Measurements from ENCODE around the gene KIAA1671. TPM values are rescaled to one million over a fixed set of nuclear protein-coding genes. Genes with fewer than 3 reads are reported as not detected.

The KIAA1671 gene
- total RNA-seq, 1 experiment from 2014 or later, result 18.6 TPM

DNA sequence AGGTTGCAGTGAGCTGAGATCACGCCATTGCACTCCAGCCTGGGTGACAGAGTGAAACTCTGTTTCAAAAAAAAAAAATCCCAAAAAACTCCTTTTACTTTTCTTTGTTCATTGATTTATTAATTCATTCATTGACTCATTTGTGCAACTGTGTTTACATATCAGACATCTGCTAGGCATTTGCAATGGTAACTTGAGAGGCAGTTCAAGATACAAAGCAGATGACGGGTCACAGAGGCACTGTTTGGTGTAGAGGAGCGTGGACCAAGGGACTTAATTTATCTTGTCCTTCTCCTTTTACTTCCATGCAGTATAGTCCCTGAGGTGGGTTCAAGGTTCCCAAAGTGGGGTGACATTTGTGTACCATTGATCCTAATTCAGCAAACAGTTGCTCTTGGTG is 71.4 kb downstream of the KIAA1671 start:
- POLR2A ChIA-PET (ENCODE audit: unreplicated experiment), result no interaction called here
- ATAC-seq, result no peak
- no TSS peak for BruUV-seq (replicated peaks)

DNA sequence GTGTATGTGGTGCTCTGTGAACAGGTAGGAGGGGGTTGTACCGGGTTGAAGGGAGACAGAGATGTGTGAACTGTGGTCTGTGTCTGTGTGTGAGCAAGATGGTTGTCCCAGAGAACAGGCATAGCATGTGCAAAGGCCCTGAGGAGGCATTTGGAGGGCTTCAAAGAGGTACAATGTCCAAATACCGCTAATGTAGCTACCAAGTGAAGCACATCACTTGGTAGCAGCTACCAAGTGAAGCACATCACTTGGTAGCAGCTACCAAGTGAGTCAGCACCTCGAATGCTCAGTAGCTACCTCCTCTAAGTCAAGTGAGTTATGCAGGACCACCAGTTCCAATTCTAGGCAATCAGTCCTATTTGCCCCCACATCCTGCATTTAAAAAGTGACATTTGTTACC is 72.4 kb downstream of the KIAA1671 start:
- no peak overlapping the region for H3K9ac ChIP-seq (ENCODE audit: low read length)
- intact Hi-C loops (cut with micrococcal nuclease), result loop anchor here (5.0 kb wide), 2 partner anchors 33 to 73 kb away; partner anchors contain the start of gene KIAA1671
- H3K27ac ChIP-seq (ENCODE audit: low read length), result no peak overlapping the region
- H3K4me2 ChIP-seq (ENCODE audit: low read length), result no peak overlapping the region
- DNase-seq (no peak), ATAC-seq (no peak)
- H2AFZ ChIP-seq (ENCODE audit: low read length), result no peak overlapping the region
- ChIA-PET CTCF (no interaction called here), POLR2A (ENCODE audit: unreplicated experiment) (no interaction called here)
- peaks cover 14% of the 10 kb centered on the region; the same call in 1 of the 2 replicates for H3K79me2 ChIP-seq (ENCODE audit: low read length)
- peaks cover 27% of the 10 kb centered on the region for H3K4me1 ChIP-seq (ENCODE audit: insufficient read depth, low read length)
- H3K4me3 ChIP-seq (ENCODE audit: low read length), result no peak overlapping the region
- H3K9me2 ChIP-seq (replicated peaks; ENCODE audit: low read length), result no peaks in the 10 kb centered on the region
- TF ChIP-seq EZH2 (IDR thresholded peaks at IDR 0.05; ENCODE audit: low read length, unreplicated experiment) (no peak), EZH2phosphoT487 (IDR thresholded peaks at IDR 0.05; ENCODE audit: borderline replicate concordance, low read length) (no peak)
- TF ChIP-seq, protein P1, sequence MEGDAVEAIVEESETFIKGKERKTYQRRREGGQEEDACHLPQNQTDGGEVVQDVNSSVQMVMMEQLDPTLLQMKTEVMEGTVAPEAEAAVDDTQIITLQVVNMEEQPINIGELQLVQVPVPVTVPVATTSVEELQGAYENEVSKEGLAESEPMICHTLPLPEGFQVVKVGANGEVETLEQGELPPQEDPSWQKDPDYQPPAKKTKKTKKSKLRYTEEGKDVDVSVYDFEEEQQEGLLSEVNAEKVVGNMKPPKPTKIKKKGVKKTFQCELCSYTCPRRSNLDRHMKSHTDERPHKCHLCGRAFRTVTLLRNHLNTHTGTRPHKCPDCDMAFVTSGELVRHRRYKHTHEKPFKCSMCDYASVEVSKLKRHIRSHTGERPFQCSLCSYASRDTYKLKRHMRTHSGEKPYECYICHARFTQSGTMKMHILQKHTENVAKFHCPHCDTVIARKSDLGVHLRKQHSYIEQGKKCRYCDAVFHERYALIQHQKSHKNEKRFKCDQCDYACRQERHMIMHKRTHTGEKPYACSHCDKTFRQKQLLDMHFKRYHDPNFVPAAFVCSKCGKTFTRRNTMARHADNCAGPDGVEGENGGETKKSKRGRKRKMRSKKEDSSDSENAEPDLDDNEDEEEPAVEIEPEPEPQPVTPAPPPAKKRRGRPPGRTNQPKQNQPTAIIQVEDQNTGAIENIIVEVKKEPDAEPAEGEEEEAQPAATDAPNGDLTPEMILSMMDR (conservative IDR thresholded peaks at IDR 0.05; ENCODE audit: low read depth, low read length), result no peak
- H4K20me1 ChIP-seq (ENCODE audit: low read length), result no peaks in the 10 kb centered on the region
- BruUV-seq (replicated peaks), result no TSS peak
- no peaks in the 10 kb centered on the region for H3K9me3 ChIP-seq (ENCODE audit: low read length)
- no peaks in the 10 kb centered on the region for H3F3A ChIP-seq (ENCODE audit: low read length, unreplicated experiment)
- H3K36me3 ChIP-seq (ENCODE audit: low read depth, low read length), result no peaks in the 10 kb centered on the region
- H3K27me3 ChIP-seq (ENCODE audit: low read length), result no peaks in the 10 kb centered on the region

More for the DNA sequence above, 71.4 kb downstream of the KIAA1671 start:
- Histone ChIP-seq H3K9ac (ENCODE audit: low read length) (no peak overlapping the region), H3F3A (ENCODE audit: low read length, unreplicated experiment) (no peaks in the 10 kb centered on the region), H3K27ac (ENCODE audit: low read length) (no peak overlapping the region), H3K4me1 (ENCODE audit: insufficient read depth, low read length) (peaks cover 27% of the 10 kb centered on the region), H4K20me1 (ENCODE audit: low read length) (no peaks in the 10 kb centered on the region), H3K79me2 (ENCODE audit: low read length) (peaks cover 14% of the 10 kb centered on the region; the same call in 1 of the 2 replicates), H3K9me3 (ENCODE audit: low read length) (no peaks in the 10 kb centered on the region), H3K4me3 (ENCODE audit: low read length) (no peak overlapping the region), H3K27me3 (ENCODE audit: low read length) (no peaks in the 10 kb centered on the region), H3K4me2 (ENCODE audit: low read length) (no peak overlapping the region), H3K36me3 (ENCODE audit: low read depth, low read length) (no peaks in the 10 kb centered on the region), H2AFZ (ENCODE audit: low read length) (no peak overlapping the region), H3K9me2 (replicated peaks; ENCODE audit: low read length) (no peaks in the 10 kb centered on the region)
- no peak for DNase-seq
- CTCF ChIA-PET, result no interaction called here
- TF ChIP-seq, protein P1 (conservative IDR thresholded peaks at IDR 0.05; ENCODE audit: low read depth, low read length), result no peak
- TF ChIP-seq EZH2 (IDR thresholded peaks at IDR 0.05; ENCODE audit: low read length, unreplicated experiment), result no peak
- no peak for TF ChIP-seq EZH2phosphoT487 (IDR thresholded peaks at IDR 0.05; ENCODE audit: borderline replicate concordance, low read length)
- intact Hi-C loops (cut with micrococcal nuclease), result no loop called here

DNA sequence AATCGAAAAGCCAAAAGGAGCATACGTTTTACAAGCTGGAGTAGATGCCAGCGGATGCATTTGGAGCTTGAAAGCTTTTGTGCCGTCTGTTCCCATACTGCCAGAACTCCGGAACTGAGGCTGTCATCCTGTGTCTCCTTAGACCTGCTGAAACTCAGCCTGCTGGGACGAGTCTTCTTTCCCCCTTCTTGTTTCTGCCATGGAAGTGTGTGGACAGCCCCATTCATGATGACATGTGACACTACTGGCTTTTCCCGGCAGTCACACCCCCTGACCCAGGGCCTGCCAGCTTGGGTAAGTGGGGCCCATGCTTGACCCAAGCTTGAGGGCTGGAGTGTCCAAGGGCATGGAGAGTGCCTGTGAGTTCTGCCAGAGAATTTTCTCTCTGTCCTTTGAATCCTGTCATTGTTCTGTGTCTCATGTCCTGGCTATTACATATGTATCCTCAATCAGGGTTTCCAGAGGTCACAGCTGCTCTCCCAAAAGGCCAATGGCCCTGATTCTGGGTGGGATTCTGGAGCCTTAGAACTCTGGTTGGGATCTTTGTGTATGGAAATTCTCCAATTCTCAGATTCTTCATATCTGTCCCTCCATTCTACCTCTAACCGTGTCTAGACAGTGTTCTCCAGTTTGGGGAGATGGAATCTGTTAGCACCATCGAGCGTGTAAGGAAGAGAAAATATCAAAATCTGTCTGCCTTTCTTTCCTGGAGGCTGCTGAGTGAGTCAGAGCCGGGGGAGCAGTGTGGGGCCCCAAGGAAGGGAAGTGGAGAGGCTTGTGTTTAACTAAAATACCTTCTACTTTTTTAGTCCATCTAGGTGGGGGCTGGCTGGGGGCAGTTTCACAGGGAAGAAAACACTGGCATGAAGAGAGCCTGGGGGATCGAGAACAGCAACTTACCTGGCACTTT is 73.2 kb downstream of the KIAA1671 start:
- Histone ChIP-seq H3K4me2 (ENCODE audit: low read length) (peak overlapping the region; percentile 52), H3K9me2 (replicated peaks; ENCODE audit: low read length) (no peaks in the 10 kb centered on the region), H3K27me3 (ENCODE audit: low read length) (no peaks in the 10 kb centered on the region), H4K20me1 (ENCODE audit: low read length) (no peaks in the 10 kb centered on the region), H3F3A (ENCODE audit: low read length, unreplicated experiment) (no peaks in the 10 kb centered on the region), H3K9ac (ENCODE audit: low read length) (peak overlapping the region; percentile 72), H3K36me3 (ENCODE audit: low read depth, low read length) (no peaks in the 10 kb centered on the region), H3K9me3 (ENCODE audit: low read length) (no peaks in the 10 kb centered on the region), H2AFZ (ENCODE audit: low read length) (no peak overlapping the region), H3K4me3 (ENCODE audit: low read length) (no peak overlapping the region), H3K79me2 (ENCODE audit: low read length) (peaks cover 14% of the 10 kb centered on the region; the same call in 1 of the 2 replicates), H3K4me1 (ENCODE audit: insufficient read depth, low read length) (peaks cover 27% of the 10 kb centered on the region), H3K27ac (ENCODE audit: low read length) (peak overlapping the region; percentile 94)
- CTCF ChIA-PET, result no interaction called here
- ATAC-seq (peak; percentile 79), DNase-seq (peak; percentile 52)
- TF ChIP-seq, protein P1 (conservative IDR thresholded peaks at IDR 0.05; ENCODE audit: low read depth, low read length), result no peak
- TF ChIP-seq EZH2phosphoT487 (IDR thresholded peaks at IDR 0.05; ENCODE audit: borderline replicate concordance, low read length), result no peak
- no peak for TF ChIP-seq EZH2 (IDR thresholded peaks at IDR 0.05; ENCODE audit: low read length, unreplicated experiment)
- POLR2A ChIA-PET (ENCODE audit: unreplicated experiment), result no interaction called here
- intact Hi-C loops (cut with micrococcal nuclease), result loop anchor here (5.0 kb wide), 2 partner anchors 33 to 73 kb away; partner anchors contain the start of gene KIAA1671
- no TSS peak for BruUV-seq (replicated peaks)
